Endodermal cell (in vitro differentiated cells): Measurements from ENCODE around the gene LRIG1. TPM values are rescaled to one million over a fixed set of nuclear protein-coding genes. Genes with fewer than 3 reads are reported as not detected.

Experiments used
- DNase-seq: peaks from one replicate; pipeline ENCODE4 v3.0.0-alpha.2; 2017
- H3K27ac ChIP-seq: 2 replicates; pipeline ENCODE4 v1.5.1; 2013; ENCODE audit warnings: mild to moderate bottlenecking, low read depth, low read length, moderate library complexity
- H3K27me3 ChIP-seq: 2 replicates; pipeline ENCODE4 v1.6.1; 2013; ENCODE audit warnings: mild to moderate bottlenecking, low read length, moderate library complexity; ENCODE audit not compliant: insufficient read depth, control insufficient read depth, poor library complexity, severe bottlenecking
- H3K36me3 ChIP-seq: 2 replicates; pipeline ENCODE4 v1.7.0; 2013; ENCODE audit warnings: mild to moderate bottlenecking, low read length, moderate library complexity; ENCODE audit not compliant: control insufficient read depth, insufficient read depth
- H3K4me1 ChIP-seq: one replicate; pipeline ENCODE4 v1.7.0; 2013; ENCODE audit warnings: low read length; ENCODE audit not compliant: control insufficient read depth, insufficient read depth
- H3K4me3 ChIP-seq: 2 replicates; pipeline ENCODE4 v1.5.1; 2013; ENCODE audit warnings: mild to moderate bottlenecking, low read length, moderate library complexity
- H3K9ac ChIP-seq: 2 replicates; pipeline ENCODE4 v1.6.1; 2013; ENCODE audit warnings: mild to moderate bottlenecking, low read length, moderate library complexity; ENCODE audit not compliant: poor library complexity, severe bottlenecking; ENCODE audit errors: extremely low read depth
- H3K9me3 ChIP-seq: 2 replicates; pipeline ENCODE4 v1.6.1; 2013; ENCODE audit warnings: mild to moderate bottlenecking, low read length, moderate library complexity; ENCODE audit not compliant: control insufficient read depth
- H3K27ac Mint-ChIP-seq: 2 replicates; pipeline ENCODE4 v1.8.0; 2020; ENCODE audit warnings: mixed read lengths
- H3K27me3 Mint-ChIP-seq: 2 replicates; pipeline ENCODE4 v1.8.0; 2021; ENCODE audit warnings: mild to moderate bottlenecking, mixed read lengths; ENCODE audit not compliant: insufficient read depth
- H3K36me3 Mint-ChIP-seq: 2 replicates; pipeline ENCODE4 v1.8.0; 2020; ENCODE audit warnings: low read depth, mixed read lengths
- H3K4me1 Mint-ChIP-seq: 2 replicates; pipeline ENCODE4 v1.8.0; 2020; ENCODE audit warnings: mixed read lengths
- H3K4me3 Mint-ChIP-seq: 2 replicates; pipeline ENCODE4 v1.8.0; 2020; ENCODE audit warnings: mild to moderate bottlenecking, moderate library complexity, mixed read lengths
- H3K9me3 Mint-ChIP-seq: 2 replicates; pipeline ENCODE4 v1.8.0; 2020; ENCODE audit warnings: mild to moderate bottlenecking, mixed read lengths
- CTCF ChIP-seq: fragments of 200-600 bp; sonication (generic); conservative IDR thresholded peaks from 2 replicates; pipeline ENCODE4 v1.5.0; 2021; ENCODE audit warnings: antibody characterized with exemption, mild to moderate bottlenecking
- WGBS, 2 experiments: methylation state at CpG; one replicate each; pipeline versions ENCODE4 v1.1.5 to v1.1.7; 2013; ENCODE audit warnings: missing lambda C conversion rate in 2 of 2, mixed read lengths in 1 of 2; ENCODE audit not compliant: insufficient coverage in 1 of 2, insufficient read length in 1 of 2; 5-methylcytosine and 5-hydroxymethylcytosine counted together
- total RNA-seq, 2 donors: library from RNA; stranded (reverse); fragmentation: NEBNext Ultra II Directional in 1 of 2; extraction: Animal tissue kit (Norgen Biotek cat#: 25700) in 1 of 2; gene quantifications; 2 replicates in 1 of 2; 3 replicates in 1 of 2; pipeline ENCODE4 v1.2.1, GENCODE V29; 2021

The LRIG1 gene
- total RNA-seq, 2 donors from 2014 or later: 37.5 to 42.3 TPM

- Histone ChIP-seq H3K9me3 (no peaks in the 10 kb centered on the region), H3K27me3 (no peaks in the 10 kb centered on the region), H3K4me3 (no peak overlapping the region), H3K4me1 (peaks cover 16% of the 10 kb centered on the region), H3K27ac (no peak overlapping the region), H3K9ac (no peak overlapping the region), H3K36me3 (no peaks in the 10 kb centered on the region)
- 92 to 95% methylated on average over 6 to 8 of the region's 8 CpGs for WGBS, 2 experiments
- H3K4me3 Mint-ChIP-seq: no peak overlapping the region
- no peak for DNase-seq
- H3K27ac Mint-ChIP-seq: no peak overlapping the region
- no peaks in the 10 kb centered on the region for H3K36me3 Mint-ChIP-seq
- H3K27me3 Mint-ChIP-seq: peaks cover 13% of the 10 kb centered on the region
- H3K4me1 Mint-ChIP-seq: peaks cover 19% of the 10 kb centered on the region
- no peaks in the 10 kb centered on the region for H3K9me3 Mint-ChIP-seq
- no peak for TF ChIP-seq CTCF
Measured at GRCh38 chr3:66507423-66508260, 6.8 kb upstream of the LRIG1 start.

GRCh38 chr3:66506154-66506553 lies 5.3 kb upstream of the LRIG1 start:
- Mint-ChIP-seq H3K36me3 (no peaks in the 10 kb centered on the region), H3K27me3 (peaks cover 17% of the 10 kb centered on the region), H3K9me3 (no peaks in the 10 kb centered on the region), H3K4me1 (peaks cover 27% of the 10 kb centered on the region), H3K4me3 (no peak overlapping the region), H3K27ac (no peak overlapping the region)
- no peak for TF ChIP-seq CTCF
- Histone ChIP-seq H3K4me3 (no peak overlapping the region), H3K27ac (no peak overlapping the region), H3K27me3 (no peaks in the 10 kb centered on the region), H3K36me3 (no peaks in the 10 kb centered on the region), H3K9ac (no peak overlapping the region), H3K9me3 (no peaks in the 10 kb centered on the region), H3K4me1 (peaks cover 16% of the 10 kb centered on the region)
- DNase-seq: no peak
- 94 to 97% methylated on average over 3 to 5 of the region's 6 CpGs for WGBS, 2 experiments

GRCh38 chr3:66504850-66505641 lies 4.2 kb upstream of the LRIG1 start:
- Mint-ChIP-seq H3K27me3 (peaks cover 14% of the 10 kb centered on the region), H3K36me3 (no peaks in the 10 kb centered on the region), H3K4me1 (peaks cover 27% of the 10 kb centered on the region), H3K9me3 (no peaks in the 10 kb centered on the region), H3K27ac (no peak overlapping the region), H3K4me3 (no peak overlapping the region)
- peaks cover 16% of the 10 kb centered on the region for H3K4me1 ChIP-seq
- no peaks in the 10 kb centered on the region for H3K36me3 ChIP-seq
- DNase-seq: no peak
- no peak overlapping the region for H3K4me3 ChIP-seq
- WGBS, 2 experiments: 82 to 87% methylated on average over 5 of the region's 7 CpGs
- no peaks in the 10 kb centered on the region for H3K9me3 ChIP-seq
- no peak overlapping the region for H3K9ac ChIP-seq
- H3K27me3 ChIP-seq: no peaks in the 10 kb centered on the region
- no peak overlapping the region for H3K27ac ChIP-seq
- TF ChIP-seq CTCF: no peak
